Mesodermal cell (in vitro differentiated cells): Measurements from ENCODE around the gene AP5M1.

Source experiments
- H3K27ac ChIP-seq: 2 replicates; pipeline ENCODE4 v1.7.0; 2013; ENCODE audit warnings: mild to moderate bottlenecking, low read depth, low read length, moderate library complexity; ENCODE audit not compliant: severe bottlenecking
- H3K36me3 ChIP-seq: 2 replicates; pipeline ENCODE4 v1.7.1; 2013; ENCODE audit warnings: mild to moderate bottlenecking, low read length, moderate library complexity; ENCODE audit not compliant: control insufficient read depth, insufficient read depth
- H3K4me1 ChIP-seq: one replicate; pipeline ENCODE4 v1.7.1; 2013; ENCODE audit warnings: mild to moderate bottlenecking, low read length; ENCODE audit not compliant: insufficient read depth, control insufficient read depth, poor library complexity, severe bottlenecking
- H3K4me3 ChIP-seq: 2 replicates; pipeline ENCODE4 v1.7.0; 2013; ENCODE audit warnings: low read length, control low read depth, mild to moderate bottlenecking; ENCODE audit not compliant: insufficient read depth, poor library complexity, severe bottlenecking; ENCODE audit errors: extremely low read depth
- H3K9me3 ChIP-seq: 2 replicates; pipeline ENCODE4 v1.7.1; 2013; ENCODE audit warnings: mild to moderate bottlenecking, low read length, moderate library complexity; ENCODE audit not compliant: control insufficient read depth
- WGBS, 2 experiments: methylation state at CpG; one replicate each; pipeline ENCODE4 v1.1.5; 2013; ENCODE audit warnings: missing lambda C conversion rate in 2 of 2; ENCODE audit not compliant: insufficient coverage in 2 of 2; 5-methylcytosine and 5-hydroxymethylcytosine counted together

The AP5M1 gene

GRCh38 chr14:57290751-57291150 is 22.0 kb downstream of the AP5M1 start:
- 63 to 79% methylated on average over 4 to 5 of the region's 5 CpGs for WGBS, 2 experiments
- H3K27ac ChIP-seq: peak overlapping the region; percentile 36
- H3K4me1 ChIP-seq: peaks cover 10% of the 10 kb centered on the region

DNA sequence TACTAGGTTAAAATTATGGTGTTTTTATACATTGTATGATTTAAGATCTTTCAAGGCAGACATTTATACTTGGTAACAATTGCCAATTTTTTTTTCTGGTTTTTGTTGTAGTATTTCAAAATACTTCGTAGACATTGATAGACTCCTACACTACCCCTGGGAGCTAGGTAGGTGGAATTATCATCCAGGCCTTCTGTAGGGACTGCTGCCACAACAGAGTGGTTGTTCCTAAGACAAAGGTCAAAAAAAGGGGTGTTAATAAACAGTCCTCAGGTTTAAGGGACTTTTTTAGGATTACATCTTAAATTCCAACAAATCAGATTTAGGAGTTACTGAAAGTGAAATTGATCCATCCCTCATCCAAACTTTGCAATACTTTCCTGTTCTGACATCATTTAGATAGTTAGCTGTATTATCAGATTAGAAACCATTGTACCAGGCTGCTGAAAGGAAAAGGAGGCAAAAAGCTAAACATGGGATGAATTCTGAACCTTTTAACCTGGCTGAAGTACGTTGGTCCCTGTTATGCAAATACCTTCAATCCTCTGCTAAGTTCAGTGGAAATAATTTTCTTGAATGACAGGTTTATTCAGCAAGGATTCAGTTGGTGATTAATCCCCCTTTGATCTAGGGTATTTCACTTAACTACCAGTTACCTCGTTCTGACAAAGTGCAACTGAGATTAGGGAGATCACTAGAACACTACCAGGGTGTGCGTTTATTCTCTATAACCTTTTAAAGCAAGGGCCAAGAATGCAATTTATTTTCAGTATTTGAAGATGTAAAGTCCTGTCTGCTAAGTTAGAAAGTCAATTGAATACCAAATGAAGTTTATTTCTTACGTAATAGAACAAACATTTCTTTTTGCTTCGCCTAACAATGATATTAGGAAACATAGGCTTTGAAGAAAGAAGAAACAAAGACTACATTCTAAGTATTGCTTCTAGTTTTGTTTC is 23.2 kb downstream of the AP5M1 start:
- peaks cover 10% of the 10 kb centered on the region for H3K4me1 ChIP-seq
- no peaks in the 10 kb centered on the region for H3K9me3 ChIP-seq
- no peaks in the 10 kb centered on the region for H3K36me3 ChIP-seq
- no peak overlapping the region for H3K27ac ChIP-seq
- 67 to 77% methylated on average over 3 of the region's 6 CpGs for WGBS, 2 experiments
- no peak overlapping the region for H3K4me3 ChIP-seq

More at GRCh38 chr14:57290751-57291150, 22.0 kb downstream of the AP5M1 start:
- no peaks in the 10 kb centered on the region for H3K9me3 ChIP-seq
- H3K36me3 ChIP-seq: peaks cover under 1% of the 10 kb centered on the region
- no peak overlapping the region for H3K4me3 ChIP-seq

DNA sequence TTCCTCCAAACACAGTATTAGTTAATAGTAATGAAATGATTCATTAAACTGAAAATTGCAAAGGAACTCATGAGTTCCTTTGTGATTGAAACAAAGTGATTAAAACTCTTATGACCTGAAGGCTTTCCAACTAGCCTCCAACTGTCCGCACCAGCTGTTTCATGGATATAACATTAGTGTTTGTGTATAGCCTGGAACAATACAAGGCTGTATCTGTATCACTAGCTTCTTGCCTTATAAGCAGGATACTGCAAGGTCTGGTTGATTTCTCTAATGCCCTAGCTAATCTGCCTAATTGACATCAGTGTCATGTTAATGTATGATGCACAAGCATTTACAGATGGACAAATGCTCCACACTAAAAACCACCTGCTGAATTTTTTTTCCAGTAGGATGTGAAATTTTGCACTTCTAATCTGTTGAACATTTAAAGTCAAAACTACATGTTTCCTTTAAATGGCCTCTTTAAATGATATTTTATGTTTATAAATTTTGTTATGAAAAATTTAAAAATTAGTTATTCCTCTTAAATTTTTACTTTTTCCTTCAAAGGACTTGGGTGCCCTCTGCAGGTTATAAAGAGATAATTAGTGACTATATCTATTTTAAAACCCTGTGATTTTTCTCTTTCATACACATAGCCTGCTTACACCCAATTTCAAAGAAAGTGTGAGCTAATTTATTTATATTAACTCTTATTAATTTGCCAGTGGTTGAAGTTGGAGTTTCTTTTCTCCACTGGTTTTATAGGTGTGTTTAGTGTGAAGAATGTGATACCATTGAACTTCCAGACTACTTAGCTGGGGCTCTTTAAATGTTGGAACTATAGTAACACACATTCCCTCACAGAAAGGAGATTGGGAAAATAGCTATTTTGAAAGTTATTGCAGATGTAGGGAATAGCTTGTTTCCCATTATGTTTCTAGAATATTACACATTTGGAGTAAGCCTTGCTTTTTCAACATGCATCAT is 25.4 kb downstream of the AP5M1 start:
- no peak overlapping the region for H3K4me3 ChIP-seq
- H3K4me1 ChIP-seq: peaks cover 10% of the 10 kb centered on the region
- H3K36me3 ChIP-seq: no peaks in the 10 kb centered on the region
- WGBS, 2 experiments: no CpG with 5 or more reads among the region's 1 CpG
- no peaks in the 10 kb centered on the region for H3K9me3 ChIP-seq
- H3K27ac ChIP-seq: no peak overlapping the region

DNA sequence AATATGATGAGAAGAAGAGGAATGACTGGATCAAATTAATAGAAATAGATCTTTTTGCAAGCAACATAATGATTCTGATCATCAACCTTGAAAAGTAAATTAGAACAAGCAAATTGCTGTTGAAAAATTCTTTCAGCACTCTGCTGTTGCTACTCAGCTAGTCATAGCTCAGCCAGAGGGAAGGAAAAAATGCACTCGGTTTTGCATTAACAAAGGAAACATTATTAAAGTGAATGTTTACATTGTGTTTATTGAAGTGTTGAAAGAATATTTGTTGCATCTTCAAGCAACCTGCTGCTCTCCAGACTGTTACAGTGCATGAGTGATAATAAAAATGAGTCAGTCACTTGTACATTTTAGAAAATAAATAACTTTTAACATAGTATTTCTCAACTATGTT is 26.5 kb downstream of the AP5M1 start:
- Histone ChIP-seq H3K9me3 (no peaks in the 10 kb centered on the region), H3K36me3 (no peaks in the 10 kb centered on the region), H3K27ac (no peak overlapping the region), H3K4me3 (no peak overlapping the region), H3K4me1 (peaks cover 10% of the 10 kb centered on the region)
- WGBS, 2 experiments: 40 to 75% methylated on average over 1 of the region's 1 CpG

DNA sequence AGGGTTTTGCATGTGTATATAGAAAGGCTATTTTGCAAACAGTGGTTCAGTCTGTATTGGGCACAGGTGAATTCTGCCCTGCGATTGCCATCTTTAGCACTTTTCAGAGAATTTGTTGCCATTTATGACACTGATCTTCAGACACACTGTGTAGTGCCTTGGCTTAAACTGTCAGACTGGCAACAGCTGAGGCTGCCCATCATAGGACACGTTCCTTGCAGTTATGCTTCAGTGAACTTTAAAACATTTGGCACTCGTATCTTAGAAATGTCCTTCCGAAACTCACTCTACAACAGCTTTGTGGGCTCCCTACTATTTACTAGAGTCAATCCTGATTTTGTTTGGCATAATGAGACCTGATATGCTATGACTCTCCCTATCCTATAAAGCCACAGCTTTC is 29.1 kb downstream of the AP5M1 start:
- Histone ChIP-seq H3K4me1 (no peaks in the 10 kb centered on the region), H3K9me3 (no peaks in the 10 kb centered on the region)

DNA sequence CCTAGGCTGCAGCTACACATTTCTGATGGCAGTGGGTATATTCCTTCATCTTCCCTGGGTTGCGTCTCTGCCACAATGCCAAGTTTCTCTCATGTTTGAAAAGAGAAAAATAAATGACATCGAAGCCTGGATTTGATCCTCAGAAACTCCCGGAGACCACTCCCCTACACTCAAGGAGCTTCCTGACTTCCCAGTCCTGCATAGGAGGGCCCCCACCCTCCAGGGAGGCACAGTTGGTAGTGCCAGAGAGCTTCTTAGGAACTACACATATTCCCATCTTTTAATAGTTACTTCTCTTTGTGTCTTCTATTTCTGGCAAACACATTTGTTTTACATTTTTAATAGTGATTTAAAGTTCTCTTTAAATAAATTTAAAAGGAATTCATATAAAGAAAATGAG is 30.7 kb downstream of the AP5M1 start:
- 100% methylated on average over 1 of the region's 3 CpGs; no CpG with 5 or more reads in 1 of the 2 experiments for WGBS, 2 experiments
- Histone ChIP-seq H3K36me3 (no peaks in the 10 kb centered on the region), H3K4me3 (no peak overlapping the region), H3K27ac (no peak overlapping the region), H3K9me3 (no peaks in the 10 kb centered on the region), H3K4me1 (no peaks in the 10 kb centered on the region)

More for the DNA sequence above, 29.1 kb downstream of the AP5M1 start:
- Histone ChIP-seq H3K4me3 (no peak overlapping the region), H3K27ac (no peak overlapping the region), H3K36me3 (no peaks in the 10 kb centered on the region)
- 86 to 92% methylated on average over 4 of the region's 4 CpGs for WGBS, 2 experiments

GRCh38 chr14:57302883-57303282 is 34.1 kb downstream of the AP5M1 start:
- Histone ChIP-seq H3K4me1 (no peaks in the 10 kb centered on the region), H3K4me3 (no peak overlapping the region), H3K36me3 (no peaks in the 10 kb centered on the region), H3K9me3 (no peaks in the 10 kb centered on the region), H3K27ac (no peak overlapping the region)
- 90 to 100% methylated on average over 1 to 4 of the region's 5 CpGs for WGBS, 2 experiments

- WGBS, 2 experiments: 94 to 100% methylated on average over 2 to 4 of the region's 7 CpGs
- H3K4me1 ChIP-seq: no peaks in the 10 kb centered on the region
- H3K4me3 ChIP-seq: no peak overlapping the region
- no peak overlapping the region for H3K27ac ChIP-seq
- no peaks in the 10 kb centered on the region for H3K9me3 ChIP-seq
- no peaks in the 10 kb centered on the region for H3K36me3 ChIP-seq
Measured at GRCh38 chr14:57314396-57315089, 45.8 kb downstream of the AP5M1 start.

DNA sequence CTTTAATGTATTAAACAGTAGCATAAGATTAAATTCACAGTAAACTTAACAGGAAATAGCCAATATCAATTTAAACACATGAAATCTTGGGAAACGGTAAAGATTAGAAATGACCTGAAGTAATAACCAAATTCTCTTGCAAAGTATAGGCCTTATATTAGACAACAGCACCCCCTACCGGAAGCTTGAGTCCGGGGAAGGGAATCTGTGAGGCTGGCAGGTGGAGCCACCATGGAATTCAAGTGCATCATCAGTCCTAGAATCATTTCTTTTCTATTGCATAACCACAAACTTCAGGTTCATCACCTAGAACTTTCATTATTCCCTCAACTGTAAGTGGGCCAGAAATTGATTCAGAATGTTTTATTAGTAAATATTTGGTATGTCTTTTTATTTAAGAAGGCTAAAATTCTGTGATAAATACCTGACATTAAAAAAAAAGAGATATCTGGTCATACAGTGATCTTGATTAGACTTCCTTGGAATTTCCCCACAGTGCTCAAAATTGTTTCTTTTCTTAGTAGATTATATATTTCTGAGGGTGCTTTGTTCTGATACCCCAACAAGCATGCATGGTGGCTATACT is 48.6 kb downstream of the AP5M1 start:
- Histone ChIP-seq H3K4me3 (no peak overlapping the region), H3K4me1 (no peaks in the 10 kb centered on the region), H3K9me3 (no peaks in the 10 kb centered on the region), H3K36me3 (no peaks in the 10 kb centered on the region), H3K27ac (no peak overlapping the region)
- WGBS, 2 experiments: 0% methylated on average over 1 of the region's 3 CpGs
